CD4-positive, alpha-beta T cell treated with Interleukin-4 for 4 hours (primary cell): ENCODE results near the gene DEUP1.
"Not testable (repeated sequence)": the region's sequence is repeated elsewhere in the genome, so short reads cannot be mapped to it uniquely, and the experiment has no call there.

ENCODE experiments used
- DNase-seq: peaks from one replicate; pipeline ENCODE4 v3.0.0-alpha.2; 2020

DEUP1 gene, protein sequence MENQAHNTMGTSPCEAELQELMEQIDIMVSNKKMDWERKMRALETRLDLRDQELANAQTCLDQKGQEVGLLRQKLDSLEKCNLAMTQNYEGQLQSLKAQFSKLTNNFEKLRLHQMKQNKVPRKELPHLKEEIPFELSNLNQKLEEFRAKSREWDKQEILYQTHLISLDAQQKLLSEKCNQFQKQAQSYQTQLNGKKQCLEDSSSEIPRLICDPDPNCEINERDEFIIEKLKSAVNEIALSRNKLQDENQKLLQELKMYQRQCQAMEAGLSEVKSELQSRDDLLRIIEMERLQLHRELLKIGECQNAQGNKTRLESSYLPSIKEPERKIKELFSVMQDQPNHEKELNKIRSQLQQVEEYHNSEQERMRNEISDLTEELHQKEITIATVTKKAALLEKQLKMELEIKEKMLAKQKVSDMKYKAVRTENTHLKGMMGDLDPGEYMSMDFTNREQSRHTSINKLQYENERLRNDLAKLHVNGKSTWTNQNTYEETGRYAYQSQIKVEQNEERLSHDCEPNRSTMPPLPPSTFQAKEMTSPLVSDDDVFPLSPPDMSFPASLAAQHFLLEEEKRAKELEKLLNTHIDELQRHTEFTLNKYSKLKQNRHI

DNA sequence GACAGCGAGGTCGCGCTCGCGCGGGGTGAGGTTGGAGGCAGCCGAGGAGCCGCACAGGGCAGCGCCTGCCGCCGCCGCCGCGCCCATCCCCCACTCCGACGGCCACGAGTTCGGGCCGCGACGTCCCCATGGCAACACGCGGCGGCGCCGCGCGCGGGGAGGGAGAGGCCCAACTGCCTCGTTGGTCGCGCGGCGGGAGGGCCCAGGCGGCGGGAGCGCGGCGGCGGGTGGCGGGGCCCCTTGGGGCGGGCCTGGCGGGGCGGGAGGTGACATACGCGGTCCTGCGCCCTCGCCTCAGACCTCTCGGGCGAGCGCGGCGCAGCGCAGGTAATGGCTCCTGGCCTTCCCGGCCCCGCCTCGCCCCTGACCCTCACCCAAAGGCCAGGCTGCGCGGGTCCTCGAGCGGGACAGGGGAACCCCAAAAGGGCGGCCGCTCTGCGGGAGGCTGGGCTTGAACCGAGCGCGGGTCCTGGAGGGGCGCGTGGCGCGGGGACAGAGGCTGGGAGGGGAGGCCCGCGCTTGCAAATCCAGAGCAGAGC lies at the start of gene DEUP1:
TSS of gene DEUP1 (plus strand) at position 297 of the 539 bp plus-strand sequence. CDS start 1,518 bp downstream, outside the sequence.
- no peak for DNase-seq

DNA sequence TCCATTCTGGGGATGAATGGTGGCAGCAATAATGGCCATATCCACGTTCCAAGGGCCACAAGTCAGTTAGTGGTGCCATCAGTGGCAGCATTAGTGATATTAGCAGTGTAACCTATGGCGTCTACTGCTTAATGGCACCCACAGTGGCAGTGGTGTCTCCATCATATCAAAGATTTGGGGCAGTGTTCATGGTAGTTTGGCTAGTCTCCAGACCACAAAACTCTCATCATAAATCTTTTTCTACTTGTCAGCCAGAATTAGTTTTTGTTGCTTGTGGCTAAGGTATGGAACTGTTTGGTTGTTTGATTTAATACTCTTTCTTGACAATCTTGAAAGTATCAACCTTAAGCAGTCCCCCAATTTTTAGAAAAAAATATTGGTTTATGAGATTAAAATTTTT lies 45.1 kb upstream of the DEUP1 start:
- no peak for DNase-seq

DNA sequence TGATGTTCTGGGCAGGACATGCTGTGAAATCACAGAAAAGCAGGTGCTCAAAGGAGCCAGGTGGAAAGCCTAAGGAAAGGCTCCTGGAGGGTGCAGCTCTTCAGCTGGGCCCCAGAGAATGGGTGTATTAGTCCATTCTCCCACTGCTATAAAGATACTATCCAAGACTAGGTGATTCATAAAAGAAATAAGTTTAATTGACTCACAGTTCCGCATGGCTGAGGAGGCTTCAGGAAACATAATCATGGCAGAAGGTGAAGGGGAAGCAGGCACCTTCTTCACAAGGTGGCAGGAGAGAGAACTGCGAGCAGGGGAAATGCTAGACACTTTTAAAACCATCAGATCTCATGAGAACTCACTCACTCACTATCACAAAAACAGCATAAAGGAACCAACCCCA lies 43.1 kb upstream of the DEUP1 start:
- no peak for DNase-seq

DNA sequence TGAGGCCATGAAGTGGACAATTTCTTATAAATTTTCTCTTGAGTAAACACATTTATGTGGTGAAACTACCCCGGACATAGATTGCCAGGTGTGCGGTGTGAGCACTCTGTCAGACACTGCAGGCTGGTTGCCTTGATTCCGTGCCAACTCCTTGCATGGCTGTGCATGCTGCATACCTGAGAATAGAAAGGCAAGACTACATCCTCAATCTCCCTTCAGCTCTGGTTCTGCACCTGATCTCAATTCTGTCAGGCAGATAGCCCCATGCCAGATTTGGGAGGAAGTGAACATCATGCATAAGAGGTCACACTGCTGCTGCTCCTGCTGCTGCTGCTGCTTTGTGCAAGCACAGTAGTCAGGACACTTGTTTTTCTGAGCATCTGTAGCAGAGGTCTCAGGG lies 42.5 kb upstream of the DEUP1 start:
- no peak for DNase-seq

DNA sequence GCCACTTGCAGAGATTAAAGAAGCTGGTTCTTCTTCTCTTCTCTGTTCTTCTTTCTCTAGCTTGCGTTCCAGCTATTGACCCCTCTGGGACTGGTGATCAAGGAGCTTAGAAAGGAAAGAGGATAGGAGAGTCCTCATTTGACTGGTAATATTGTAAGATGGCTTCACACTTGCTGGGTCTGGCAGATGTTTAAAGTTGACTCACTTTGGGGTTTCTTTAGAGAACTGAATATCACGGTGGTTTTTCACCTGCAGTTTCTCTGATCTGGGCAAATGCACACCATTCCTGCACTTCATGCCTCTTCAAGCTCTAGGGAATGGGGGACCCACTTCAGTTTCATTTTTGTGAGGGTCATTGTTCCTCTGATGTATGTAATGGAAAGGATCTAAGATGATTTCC lies 41.8 kb upstream of the DEUP1 start:
- no peak for DNase-seq

DNA sequence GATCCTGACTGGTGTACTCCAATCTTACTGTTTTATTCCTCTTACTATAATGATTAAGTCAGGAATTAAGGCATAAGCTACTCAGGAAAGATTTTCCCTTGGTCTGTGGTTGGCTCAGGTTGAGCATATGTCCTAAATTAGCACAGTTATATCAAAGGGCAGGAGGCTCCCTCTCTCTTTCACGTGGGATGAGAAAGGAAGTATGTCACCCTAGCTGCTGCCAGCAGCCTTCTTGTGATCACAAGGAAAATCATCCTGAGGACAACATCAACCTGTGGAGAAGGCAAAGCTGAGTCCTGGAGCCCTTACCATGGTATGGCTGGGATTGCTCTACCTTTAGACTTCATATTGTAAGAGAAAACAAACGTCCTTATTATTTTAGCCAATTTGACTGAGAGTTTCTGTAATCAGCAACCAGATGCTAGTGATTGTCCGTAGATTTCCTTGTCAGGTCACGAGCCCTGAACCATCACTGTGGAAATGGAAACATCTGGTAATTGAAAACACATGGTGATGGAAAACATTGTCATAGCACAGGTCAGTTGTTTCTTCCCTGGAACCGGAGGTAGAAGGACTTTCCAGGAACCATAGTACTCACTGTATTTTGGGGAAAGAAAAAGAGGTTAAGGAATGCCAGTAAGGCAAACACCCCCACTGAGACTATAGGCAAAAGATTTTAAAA lies 40.6 kb upstream of the DEUP1 start:
- no peak for DNase-seq

DNA sequence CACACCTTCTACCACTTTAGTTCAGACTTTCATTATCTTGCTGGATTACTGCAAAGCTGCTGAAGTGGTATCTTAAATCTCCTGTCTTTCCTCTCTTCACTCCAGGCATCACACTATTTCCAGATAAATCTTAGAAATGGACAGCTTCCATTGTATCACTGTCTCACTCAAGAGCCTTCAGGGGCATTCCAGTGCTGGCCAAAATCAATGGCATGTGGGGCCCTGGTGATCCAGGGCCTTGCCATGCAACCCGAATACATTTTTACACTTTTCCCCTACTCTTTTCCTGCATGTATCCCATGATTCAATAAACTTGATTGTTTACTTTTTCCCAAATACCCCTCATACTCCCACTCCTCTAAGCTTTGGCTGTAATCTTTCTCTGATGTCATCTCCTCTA lies 39.4 kb upstream of the DEUP1 start:
- DNase-seq = no peak

DNA sequence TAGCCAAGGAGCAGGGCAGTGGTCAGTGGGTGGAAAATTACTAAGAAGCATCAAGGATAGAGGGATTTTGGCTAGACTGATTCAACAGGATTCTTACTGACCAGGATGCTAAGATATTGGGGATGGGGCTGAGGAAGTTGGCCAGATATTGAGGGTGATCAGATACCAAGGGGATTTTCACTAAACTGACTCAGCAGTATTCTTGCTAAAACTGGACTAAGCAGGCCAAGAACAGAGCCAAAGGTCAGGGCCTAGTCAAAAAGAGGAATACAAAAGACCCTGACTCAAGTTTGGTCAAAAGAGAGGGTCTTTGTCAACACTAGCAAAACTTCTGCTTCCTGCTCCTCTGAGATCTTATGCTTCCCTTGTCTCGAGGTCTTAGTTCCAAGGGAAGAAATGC lies 38.6 kb upstream of the DEUP1 start:
- DNase-seq = no peak

DNA sequence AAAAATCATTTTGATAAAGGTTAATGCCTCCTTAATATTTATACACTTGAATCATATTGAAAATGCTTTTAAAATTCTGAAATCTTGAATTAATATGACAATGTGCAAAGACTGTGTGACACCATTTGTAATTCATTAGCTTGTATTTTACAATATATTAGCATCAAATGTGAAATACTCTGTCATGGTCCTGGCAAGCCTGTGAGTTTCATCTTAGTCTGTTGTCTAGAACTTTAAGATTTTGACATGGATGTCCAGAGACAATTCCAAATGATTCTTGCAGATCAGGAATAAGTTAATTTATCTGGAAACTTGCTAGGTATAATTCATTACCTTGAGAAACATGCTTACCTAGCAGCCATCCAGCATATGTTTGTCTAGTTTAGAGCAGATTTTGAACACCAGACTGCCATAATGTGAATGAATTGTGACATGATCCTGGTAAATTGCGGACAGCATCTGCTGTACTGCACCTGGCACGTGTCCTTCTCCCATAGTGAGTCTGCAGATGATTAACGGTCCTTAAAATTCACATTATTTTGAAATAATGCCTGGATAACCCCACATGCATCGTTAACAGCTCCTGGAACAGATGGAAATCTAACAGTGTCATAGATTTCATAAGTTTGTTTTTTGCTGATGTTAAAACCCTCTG lies 34.5 kb upstream of the DEUP1 start:
- DNase-seq = no peak

DNA sequence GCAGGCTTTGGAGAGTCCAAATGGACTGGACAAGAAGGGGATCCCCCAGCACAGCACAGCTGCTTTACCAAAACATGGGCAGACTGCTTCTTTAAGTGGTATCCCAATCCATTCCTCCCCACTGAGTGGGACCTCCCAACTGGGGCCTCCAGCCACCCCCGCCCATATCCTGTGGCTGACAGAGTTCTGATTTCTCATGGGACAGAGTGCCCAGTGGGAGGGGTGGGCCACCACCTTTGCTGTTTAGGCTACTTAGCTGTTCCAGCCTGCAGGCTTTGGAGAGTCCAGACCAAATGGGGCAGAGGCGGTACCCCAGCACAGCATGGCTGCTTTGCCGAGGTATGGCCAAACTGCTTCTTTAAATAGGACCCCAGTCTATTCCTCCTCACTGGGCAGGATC lies 26.9 kb upstream of the DEUP1 start:
- no peak for DNase-seq

DNA sequence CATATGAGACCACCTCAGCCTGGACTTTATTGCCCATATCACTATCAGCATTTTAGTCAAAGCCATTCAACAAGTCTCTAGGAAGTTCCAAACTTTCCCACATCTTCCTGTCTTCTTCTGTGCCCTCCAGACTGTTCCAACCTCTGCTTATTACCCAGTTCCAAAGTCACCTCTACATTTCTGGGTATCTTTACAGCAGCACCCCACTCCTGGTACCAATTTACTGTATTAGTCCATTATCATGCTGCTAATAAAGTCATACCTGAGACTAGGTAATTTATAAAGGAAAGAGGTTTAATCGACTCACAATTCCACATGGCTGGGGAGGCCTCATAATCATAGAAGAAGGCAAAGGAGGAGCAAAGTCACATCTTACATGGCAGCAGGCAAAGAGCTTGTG lies 16.1 kb upstream of the DEUP1 start:
- DNase-seq = not testable (repeated sequence)

DNA sequence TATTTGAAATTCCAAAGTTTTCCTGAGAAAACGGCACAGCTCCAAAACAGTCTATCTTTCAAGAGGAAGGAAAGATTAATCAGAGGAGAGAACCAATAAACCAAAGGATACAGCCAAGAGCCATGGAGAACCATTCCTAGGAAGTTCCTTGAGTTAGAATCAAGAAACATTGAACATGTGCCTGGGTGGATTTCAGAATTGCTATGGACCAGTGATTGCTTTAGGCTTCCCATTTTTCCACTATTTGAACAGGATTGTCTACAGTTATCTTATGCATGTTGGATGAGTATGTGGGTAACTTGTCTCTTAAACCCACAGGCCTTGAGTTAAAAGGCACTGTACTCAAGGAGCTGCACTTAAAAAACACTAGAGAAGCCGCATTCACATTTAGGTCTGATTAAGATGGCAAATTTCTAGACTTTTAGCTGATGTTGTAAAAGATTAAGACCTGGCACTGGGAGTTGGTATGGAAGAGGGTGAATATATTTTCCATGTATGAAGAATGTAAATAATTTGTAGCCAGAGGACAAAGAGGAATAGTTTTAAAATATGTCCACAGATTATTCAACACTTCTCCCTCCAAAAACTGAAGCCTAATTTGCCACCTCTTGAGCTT lies 11.2 kb upstream of the DEUP1 start:
- DNase-seq = no peak

DNA sequence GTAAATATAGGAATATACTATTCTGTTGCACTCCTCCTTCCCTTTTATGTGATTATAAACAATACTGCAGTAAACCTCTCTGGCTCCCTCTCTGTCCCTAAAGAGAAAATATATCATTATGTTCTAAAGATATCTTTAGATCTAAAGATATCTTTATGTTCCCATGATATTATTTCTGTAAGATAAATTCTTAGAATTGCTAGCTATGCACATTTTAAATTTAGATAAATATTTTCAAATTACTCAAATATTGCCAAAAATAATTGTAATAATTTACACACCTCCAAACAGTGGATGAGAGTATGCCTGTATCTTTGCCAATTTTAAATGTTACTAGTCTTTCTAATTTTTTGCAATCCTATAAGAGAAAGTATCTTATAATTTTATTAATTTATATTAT lies 10.3 kb upstream of the DEUP1 start:
- DNase-seq = no peak

DNA sequence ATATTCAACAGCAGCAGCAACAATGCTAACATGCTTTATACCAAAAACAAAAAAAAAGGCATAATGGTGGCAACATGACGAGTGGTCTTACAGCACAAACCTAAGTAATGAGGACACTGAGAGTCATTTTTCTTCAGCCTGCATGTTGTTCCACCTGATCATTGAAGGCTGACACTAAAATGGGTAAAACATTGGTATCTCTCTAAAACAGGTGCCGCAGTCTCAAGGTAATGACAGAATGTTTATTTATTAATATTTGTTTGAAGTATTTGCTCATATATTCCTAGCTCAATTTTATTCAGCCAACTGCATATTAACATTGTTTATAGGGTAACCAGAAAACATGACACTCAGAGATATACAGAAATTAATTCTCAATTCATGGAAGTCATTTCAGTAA lies 8.3 kb upstream of the DEUP1 start:
- no peak for DNase-seq

DNA sequence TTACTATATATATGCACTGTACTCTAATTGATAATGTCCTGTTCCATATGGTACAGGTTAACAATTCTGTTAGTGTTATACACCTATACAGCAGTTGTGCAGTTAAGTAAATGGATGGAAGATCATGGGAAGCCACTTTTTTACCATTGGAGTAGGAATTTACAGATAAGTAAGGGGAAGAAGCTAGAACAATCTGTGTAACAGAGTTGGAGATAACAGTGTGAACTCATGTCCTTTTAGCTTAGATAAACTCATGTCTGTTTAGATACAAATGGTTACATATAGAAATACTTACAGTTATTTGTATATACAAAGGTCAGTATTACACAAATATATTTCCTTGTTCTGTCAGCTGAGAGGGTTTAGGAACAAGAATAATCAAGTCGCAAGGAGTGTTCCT lies 6.8 kb upstream of the DEUP1 start:
- no peak for DNase-seq

DNA sequence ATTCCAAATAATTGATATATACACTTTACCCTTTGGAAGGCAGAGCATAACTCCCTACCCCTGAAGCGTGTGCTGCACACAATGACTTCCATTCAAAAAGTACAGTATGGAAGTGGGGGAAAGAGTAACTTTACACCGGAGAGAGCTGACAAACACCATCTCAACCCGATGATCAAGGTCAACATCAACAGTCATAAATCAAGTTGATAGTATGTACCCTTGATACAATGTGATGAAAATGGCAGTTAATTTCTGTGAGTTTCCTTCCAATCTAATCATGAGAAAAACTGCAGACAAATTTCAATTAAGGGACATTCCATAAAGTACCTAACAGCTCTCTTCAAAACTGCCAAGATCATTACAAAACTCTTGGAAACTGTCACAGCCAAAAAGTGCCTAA lies 6.0 kb upstream of the DEUP1 start:
- DNase-seq = no peak

DNA sequence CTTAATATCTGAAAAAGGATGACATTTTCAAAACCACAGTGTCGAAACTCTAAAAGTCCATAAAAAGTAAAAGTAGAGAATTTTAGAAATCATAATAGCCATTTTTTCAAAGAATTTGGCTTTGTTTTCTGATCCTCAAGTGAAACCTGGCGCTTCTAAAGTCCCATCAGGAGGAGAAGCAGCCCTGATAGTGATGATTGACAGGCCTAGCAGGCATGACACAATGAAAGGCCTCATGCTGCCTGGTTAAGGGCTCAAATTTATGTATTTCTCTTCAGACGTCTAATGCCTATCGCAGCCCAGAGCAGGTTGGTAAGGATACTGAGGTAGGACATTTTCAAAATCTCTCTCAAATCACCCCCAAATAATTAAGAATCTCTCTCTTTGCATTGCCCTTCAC lies 3.9 kb upstream of the DEUP1 start:
- DNase-seq = no peak

DNA sequence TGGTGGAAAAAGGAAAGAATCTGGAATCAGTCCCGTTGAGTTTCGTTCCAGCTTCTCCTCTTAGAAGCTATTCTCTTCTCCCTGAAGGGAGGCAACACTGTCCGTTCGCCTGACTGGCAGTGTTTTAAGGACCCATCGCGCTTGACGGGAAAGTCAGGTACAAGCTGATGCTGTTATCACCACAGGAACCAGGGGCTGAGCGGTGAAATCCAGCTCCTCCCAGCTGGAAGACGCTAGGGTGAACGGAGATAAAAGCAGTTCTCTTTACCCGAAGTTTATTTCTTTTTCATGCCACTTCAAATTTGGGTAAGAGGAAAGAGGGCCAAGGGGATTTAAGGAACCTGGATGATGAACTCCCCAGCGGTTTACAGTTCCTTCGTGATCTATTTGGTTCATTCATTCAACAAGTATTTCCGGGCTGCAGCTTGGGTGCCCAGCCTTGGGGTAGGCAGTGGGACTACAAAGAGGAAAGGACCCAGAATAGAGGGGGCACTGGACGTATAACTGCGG lies 551 bp upstream of the DEUP1 start:
- no peak for DNase-seq

DNA sequence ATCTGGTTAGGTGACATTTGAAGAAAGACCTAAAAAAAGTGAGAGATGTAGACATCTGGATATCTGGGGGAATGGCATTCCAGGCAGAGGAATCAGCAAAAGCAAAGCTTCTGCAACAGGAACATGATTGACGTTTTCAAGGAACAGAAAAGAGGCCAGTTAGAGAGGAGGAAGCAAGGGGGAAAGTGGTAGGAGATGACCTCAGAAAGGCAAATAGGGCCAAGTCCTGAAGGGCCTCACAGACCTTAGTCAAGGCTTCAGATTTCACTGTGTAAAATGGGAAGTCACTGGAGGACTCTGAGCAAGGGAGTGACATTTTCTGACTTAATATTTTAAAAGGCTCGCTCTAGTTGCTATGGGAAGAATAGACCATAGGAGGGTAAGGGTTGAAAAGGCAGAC lies 9.7 kb downstream of the DEUP1 start:
- DNase-seq = no peak

DNA sequence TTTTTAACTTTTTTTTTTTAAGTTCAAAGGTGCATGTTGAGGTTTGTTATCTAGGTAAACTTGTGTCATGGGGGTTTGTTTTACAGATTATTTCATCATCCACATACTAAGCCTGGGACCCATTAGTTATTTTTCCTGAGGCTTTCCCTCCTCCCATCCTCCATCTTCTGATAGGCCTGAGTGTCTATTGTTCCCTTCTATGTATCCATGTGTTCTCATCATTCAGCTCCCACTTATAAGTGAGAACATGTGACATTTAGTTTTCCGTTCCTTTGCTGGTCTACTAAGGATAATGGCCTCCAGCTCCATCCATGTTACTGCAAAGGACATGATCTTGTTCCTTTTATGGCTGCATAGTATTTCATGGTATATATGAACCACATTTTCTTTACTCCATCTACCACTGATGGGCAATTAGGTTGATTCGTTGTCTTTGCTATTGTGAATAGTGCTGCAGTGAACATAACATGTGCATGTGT lies 14.4 kb downstream of the DEUP1 start:
- DNase-seq = no peak

DNA sequence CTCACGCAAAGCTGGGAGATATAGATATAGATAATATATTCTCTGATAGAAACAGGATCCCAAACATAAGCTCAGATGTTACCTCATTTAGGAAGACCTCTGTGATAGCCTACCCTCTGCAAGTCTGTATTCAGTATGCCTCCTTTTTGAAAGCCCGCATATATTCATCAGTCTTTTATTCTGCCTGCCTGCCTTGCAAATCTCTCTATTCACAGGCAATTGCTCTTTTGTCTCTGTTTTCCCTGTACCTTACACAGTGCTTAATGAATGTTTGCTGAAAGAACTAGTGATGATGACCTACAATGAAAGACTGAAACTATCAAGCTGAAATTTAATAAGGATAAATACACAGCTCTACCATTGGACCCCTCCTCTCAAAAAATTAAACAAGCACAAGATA lies 18.4 kb downstream of the DEUP1 start:
- no peak for DNase-seq

DNA sequence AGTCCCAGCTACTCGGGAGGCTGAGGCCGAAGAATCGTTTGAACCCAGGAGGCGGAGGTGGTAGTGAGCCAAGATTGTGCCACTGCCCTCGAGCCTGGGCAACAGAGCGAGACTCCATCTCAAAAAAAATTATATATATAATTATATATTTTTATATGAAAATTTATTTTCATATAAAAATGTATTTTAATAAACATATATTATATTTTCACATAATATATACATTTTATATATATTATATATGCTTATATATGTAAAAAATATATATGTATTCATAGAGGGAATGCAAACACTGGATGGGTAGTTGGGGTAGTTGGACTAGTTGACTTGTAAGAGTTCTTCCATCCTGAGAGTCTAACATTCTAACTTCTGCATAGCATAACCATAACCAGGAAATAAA lies 20.3 kb downstream of the DEUP1 start:
- no peak for DNase-seq

DNA sequence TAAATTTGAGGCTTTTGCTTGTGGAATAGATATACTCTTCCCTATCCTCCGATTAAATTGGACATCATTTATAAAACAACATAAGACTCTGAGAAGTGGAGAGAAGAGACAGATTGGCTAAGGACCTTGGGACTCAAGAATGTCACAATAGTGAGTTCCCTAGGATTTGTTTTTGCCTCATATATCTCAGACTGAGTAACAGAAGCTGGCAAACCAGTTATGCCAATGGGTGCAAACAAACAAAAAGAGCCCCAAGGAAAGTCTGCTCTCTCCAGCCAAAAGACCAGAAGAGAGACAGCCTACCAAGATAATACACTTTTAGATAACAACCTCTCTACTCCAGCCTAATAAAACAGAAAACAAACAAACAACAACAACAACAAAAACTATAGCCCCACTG lies 28.9 kb downstream of the DEUP1 start:
- DNase-seq = no peak
